Stimulated activated memory B cell treated with anti-CD40 and anti-IgM and Interleukin-4, amounts not matched to agents 10 μg/mL and 1 μg/mL and 100 μg/mL, for 72 hours (primary cell): Measurements from ENCODE around the gene NAGLU.
"Not testable (repeated sequence)": the region's sequence is repeated elsewhere in the genome, so short reads cannot be mapped to it uniquely, and the experiment has no call there.

Source experiments
- ATAC-seq: fragments of 150-1000 bp; cut with Tn5 transposase; 2 replicates; pipeline ENCODE4 v1.10.0; 2021
- H3K27ac Mint-ChIP-seq: one replicate; pipeline ENCODE4 v1.8.0; 2022; ENCODE audit warnings: mild to moderate bottlenecking, mixed read lengths
- H3K27me3 Mint-ChIP-seq: one replicate; pipeline ENCODE4 v1.8.0; 2022; ENCODE audit warnings: mixed read lengths
- H3K36me3 Mint-ChIP-seq: one replicate; pipeline ENCODE4 v1.8.0; 2022; ENCODE audit warnings: mixed read lengths
- H3K4me1 Mint-ChIP-seq: one replicate; pipeline ENCODE4 v1.8.0; 2022; ENCODE audit warnings: mixed read lengths
- H3K4me3 Mint-ChIP-seq: one replicate; pipeline ENCODE4 v1.8.0; 2022; ENCODE audit warnings: mild to moderate bottlenecking, moderate library complexity, mixed read lengths
- H3K9me3 Mint-ChIP-seq: one replicate; pipeline ENCODE4 v1.8.0; 2022; ENCODE audit warnings: mixed read lengths

NAGLU gene

DNA sequence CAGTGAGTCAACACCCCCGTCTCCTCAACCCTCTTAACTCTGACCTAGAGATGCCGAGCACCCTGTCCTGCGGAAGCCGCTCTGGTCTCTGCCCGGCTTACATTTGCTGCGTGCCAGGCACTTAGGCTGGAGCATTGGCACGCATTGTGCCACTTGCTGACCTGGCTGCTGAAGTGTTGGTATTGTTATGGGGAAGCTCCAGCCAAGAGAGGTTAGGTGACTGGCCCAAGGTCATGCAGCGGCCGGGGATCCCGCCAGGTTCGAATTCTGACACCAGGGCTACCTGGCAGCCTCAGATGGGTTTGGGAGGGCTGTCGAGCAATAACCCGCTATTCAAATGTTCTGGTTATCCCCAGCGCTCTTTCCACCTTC, 11.6 kb downstream of the NAGLU start:
- Mint-ChIP-seq H3K9me3 (no peaks in the 10 kb centered on the region), H3K27me3 (no peaks in the 10 kb centered on the region), H3K27ac (no peak overlapping the region), H3K4me3 (peak overlapping the region; percentile 45), H3K36me3 (peaks cover 8% of the 10 kb centered on the region), H3K4me1 (peaks cover 33% of the 10 kb centered on the region)
- ATAC-seq: no peak

GRCh38 chr17:42548070-42548837, 12.2 kb downstream of the NAGLU start:
- no peaks in the 10 kb centered on the region for H3K9me3 Mint-ChIP-seq
- peak; percentile 94 for ATAC-seq
- H3K4me1 Mint-ChIP-seq: peaks cover 38% of the 10 kb centered on the region
- H3K4me3 Mint-ChIP-seq: peak overlapping the region; percentile 45
- H3K27me3 Mint-ChIP-seq: no peaks in the 10 kb centered on the region
- peaks cover 2% of the 10 kb centered on the region for H3K36me3 Mint-ChIP-seq
- no peak overlapping the region for H3K27ac Mint-ChIP-seq

DNA sequence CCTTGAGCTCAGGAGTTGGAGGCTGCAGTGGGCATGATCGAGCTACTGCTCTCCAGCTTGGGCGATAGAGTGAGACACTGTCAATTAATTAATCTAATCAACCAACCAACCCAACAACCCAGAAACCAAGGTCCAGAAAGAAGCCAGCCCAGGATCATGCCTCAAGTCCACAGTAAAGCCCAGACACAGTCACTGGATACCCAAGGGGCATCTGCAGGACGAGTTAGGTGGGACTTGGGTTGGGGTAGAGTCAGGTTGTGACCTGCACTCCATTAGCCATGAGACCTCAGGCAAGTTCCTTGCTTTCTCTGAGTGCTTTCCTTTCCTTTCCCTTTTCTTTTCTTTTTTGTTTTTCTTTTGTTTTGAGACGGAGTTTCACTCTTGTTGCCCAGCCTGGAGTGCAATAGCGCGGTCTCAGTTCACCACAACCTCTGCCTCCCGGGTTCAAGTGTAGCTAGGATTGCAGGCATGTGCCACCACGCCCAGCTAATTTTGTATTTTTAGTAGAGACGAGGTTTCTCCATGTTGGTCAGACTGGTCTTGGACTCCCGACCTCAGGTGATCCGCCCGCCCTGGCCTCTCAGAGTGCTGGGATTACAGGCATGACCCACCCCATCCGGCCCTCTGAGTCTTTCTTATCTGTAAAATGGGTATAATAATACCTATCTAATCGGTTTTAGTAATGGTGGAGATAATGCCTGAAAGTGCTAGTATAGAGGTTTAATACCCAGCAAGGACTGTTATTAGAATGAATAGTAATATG, 13.1 kb downstream of the NAGLU start:
- H3K27me3 Mint-ChIP-seq: no peaks in the 10 kb centered on the region
- no peak overlapping the region for H3K27ac Mint-ChIP-seq
- no peak for ATAC-seq
- H3K4me1 Mint-ChIP-seq: peaks cover 47% of the 10 kb centered on the region
- H3K4me3 Mint-ChIP-seq: peak overlapping the region; percentile 45
- H3K36me3 Mint-ChIP-seq: no peaks in the 10 kb centered on the region
- H3K9me3 Mint-ChIP-seq: no peaks in the 10 kb centered on the region

GRCh38 chr17:42552736-42553135, 16.7 kb downstream of the NAGLU start, which contains the start of gene HSD17B1:
Gene HSD17B1 (plus strand): TSS chr17:42552923. CDS start chr17:42552934, 11 bp downstream.
- not testable (repeated sequence) for H3K36me3 Mint-ChIP-seq, ATAC-seq, H3K9me3 Mint-ChIP-seq, H3K27me3 Mint-ChIP-seq
- Mint-ChIP-seq H3K27ac (peak within 1 kb of the TSS; percentile 98), H3K4me1 (peaks cover 54% of the 10 kb centered on the region), H3K4me3 (peak within 1 kb of the TSS; percentile 99)

GRCh38 chr17:42553161-42553818, 17.2 kb downstream of the NAGLU start:
- peaks cover 53% of the 10 kb centered on the region for H3K4me1 Mint-ChIP-seq
- peak overlapping the region; percentile 98 for H3K27ac Mint-ChIP-seq

GRCh38 chr17:42553866-42554249, 17.8 kb downstream of the NAGLU start:
- Mint-ChIP-seq H3K36me3 (no peaks in the 10 kb centered on the region), H3K27me3 (no peaks in the 10 kb centered on the region), H3K9me3 (no peaks in the 10 kb centered on the region), H3K27ac (peak overlapping the region; percentile 98), H3K4me3 (peak overlapping the region; percentile 99), H3K4me1 (peaks cover 50% of the 10 kb centered on the region)
- no peak for ATAC-seq

More at GRCh38 chr17:42553161-42553818, 17.2 kb downstream of the NAGLU start:
- Mint-ChIP-seq H3K36me3 (no peaks in the 10 kb centered on the region), H3K4me3 (peak overlapping the region; percentile 99), H3K27me3 (no peaks in the 10 kb centered on the region), H3K9me3 (no peaks in the 10 kb centered on the region)
- ATAC-seq: no peak

- H3K27ac Mint-ChIP-seq: peak overlapping the region; percentile 98
- H3K36me3 Mint-ChIP-seq: no peaks in the 10 kb centered on the region
- no peaks in the 10 kb centered on the region for H3K27me3 Mint-ChIP-seq
- ATAC-seq: peak; percentile 96
- H3K9me3 Mint-ChIP-seq: no peaks in the 10 kb centered on the region
- H3K4me3 Mint-ChIP-seq: peak overlapping the region; percentile 99
- H3K4me1 Mint-ChIP-seq: peaks cover 45% of the 10 kb centered on the region
These were observed 18.4 kb downstream of the NAGLU start for GRCh38 chr17:42554250-42555121.

DNA sequence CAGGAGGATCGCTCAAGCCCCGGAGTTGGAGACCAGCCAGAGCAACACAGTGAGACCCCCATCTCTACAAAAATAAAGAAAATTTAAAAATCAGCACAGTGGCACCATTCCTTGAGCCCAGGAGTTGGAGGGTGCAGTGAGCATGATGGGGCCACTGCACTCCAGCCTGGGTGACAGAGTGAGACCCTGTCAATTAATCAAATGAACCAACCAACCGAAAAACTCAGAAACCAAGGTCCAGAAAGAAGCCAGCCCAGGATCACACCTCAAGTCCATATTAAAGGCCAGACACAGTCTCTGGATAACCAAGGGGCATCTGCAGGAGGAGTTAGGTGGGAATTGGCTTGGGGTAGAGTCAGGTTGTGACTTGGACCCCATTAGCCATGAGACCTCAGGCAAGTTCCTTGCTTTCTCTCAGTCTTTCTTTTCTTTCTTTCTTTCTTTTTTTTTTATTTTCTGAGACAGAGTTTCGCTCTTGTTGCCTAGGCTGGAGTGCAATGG, 19.1 kb downstream of the NAGLU start:
- H3K27me3 Mint-ChIP-seq: no peaks in the 10 kb centered on the region
- H3K4me1 Mint-ChIP-seq: peaks cover 49% of the 10 kb centered on the region
- peak overlapping the region; percentile 99 for H3K4me3 Mint-ChIP-seq
- no peaks in the 10 kb centered on the region for H3K36me3 Mint-ChIP-seq
- peak overlapping the region; percentile 98 for H3K27ac Mint-ChIP-seq
- H3K9me3 Mint-ChIP-seq: no peaks in the 10 kb centered on the region
- no peak for ATAC-seq

GRCh38 chr17:42555961-42556617, 20.0 kb downstream of the NAGLU start:
- H3K9me3 Mint-ChIP-seq, H3K27ac Mint-ChIP-seq, H3K4me3 Mint-ChIP-seq, ATAC-seq, H3K27me3 Mint-ChIP-seq, H3K36me3 Mint-ChIP-seq: not testable (repeated sequence)
- H3K4me1 Mint-ChIP-seq: peaks cover 51% of the 10 kb centered on the region

DNA sequence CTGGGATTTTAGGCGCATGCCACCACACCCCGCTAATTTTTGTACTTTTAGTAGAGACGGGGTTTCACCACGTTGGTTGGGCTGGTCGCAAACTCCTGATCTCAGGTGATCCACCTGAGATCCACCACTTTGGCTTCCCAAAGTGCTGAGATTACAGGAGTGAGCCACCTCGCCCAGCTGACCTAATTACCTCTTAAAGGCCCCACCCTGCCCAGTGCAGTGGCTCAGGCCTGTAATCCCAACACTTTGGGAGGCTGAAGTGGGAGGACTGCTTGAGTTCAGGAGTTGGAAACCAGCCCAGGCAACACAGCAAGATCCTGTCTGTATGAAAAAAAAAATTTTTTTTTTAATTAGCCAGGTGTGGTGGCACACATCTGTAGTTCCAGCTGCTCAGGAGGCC, 23.0 kb downstream of the NAGLU start:
- Mint-ChIP-seq H3K4me1 (peaks cover 54% of the 10 kb centered on the region), H3K27me3 (no peaks in the 10 kb centered on the region), H3K4me3 (no peak overlapping the region), H3K27ac (peak overlapping the region; percentile 90), H3K9me3 (no peaks in the 10 kb centered on the region), H3K36me3 (peaks cover 10% of the 10 kb centered on the region)
- ATAC-seq: no peak

GRCh38 chr17:42560246-42560645, 24.2 kb downstream of the NAGLU start:
- ATAC-seq: no peak
- Mint-ChIP-seq H3K4me1 (peaks cover 50% of the 10 kb centered on the region), H3K4me3 (no peak overlapping the region), H3K9me3 (no peaks in the 10 kb centered on the region), H3K36me3 (peaks cover 14% of the 10 kb centered on the region), H3K27ac (peak overlapping the region; percentile 90), H3K27me3 (no peaks in the 10 kb centered on the region)

GRCh38 chr17:42561897-42562387, 25.9 kb downstream of the NAGLU start, which contains the start of gene COASY:
Gene COASY (plus strand): TSS chr17:42562148. CDS start chr17:42562623, 475 bp downstream.
- Mint-ChIP-seq H3K9me3 (no peaks in the 10 kb centered on the region), H3K4me3 (peak within 1 kb of the TSS; percentile 86), H3K36me3 (peaks cover 20% of the 10 kb centered on the region), H3K27ac (peak within 1 kb of the TSS; percentile 90), H3K4me1 (peaks cover 52% of the 10 kb centered on the region), H3K27me3 (no peaks in the 10 kb centered on the region)
- ATAC-seq: peak; percentile 82

DNA sequence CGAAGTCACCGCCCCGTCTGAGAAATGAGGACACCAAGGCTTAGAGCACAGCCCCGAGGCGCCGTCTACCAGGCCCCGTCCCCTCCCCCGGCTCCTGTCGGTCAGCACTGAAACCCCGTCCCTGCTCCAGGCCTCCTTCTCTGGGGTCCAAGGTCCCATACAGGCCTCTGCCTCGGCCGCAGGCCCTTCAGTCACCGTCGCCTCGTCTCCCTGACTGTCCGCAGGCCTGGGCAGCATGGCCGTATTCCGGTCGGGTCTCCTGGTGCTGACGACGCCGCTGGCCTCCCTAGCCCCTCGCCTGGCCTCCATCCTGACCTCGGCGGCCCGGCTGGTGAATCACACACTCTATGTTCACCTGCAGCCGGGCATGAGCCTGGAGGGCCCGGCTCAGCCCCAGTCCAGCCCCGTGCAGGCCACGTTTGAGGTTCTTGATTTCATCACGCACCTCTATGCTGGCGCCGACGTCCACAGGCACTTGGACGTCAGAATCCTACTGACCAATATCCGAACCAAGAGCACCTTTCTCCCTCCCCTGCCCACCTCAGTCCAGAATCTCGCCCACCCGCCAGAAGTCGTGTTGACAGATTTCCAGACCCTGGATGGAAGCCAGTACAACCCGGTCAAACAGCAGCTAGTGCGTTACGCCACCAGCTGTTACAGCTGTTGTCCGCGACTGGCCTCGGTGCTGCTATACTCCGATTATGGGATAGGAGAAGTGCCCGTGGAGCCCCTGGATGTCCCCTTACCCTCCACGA, 26.5 kb downstream of the NAGLU start:
- no peaks in the 10 kb centered on the region for H3K27me3 Mint-ChIP-seq
- H3K27ac Mint-ChIP-seq: peak overlapping the region; percentile 90
- ATAC-seq: peak; percentile 1
- no peaks in the 10 kb centered on the region for H3K9me3 Mint-ChIP-seq
- H3K4me3 Mint-ChIP-seq: peak overlapping the region; percentile 86
- peaks cover 22% of the 10 kb centered on the region for H3K36me3 Mint-ChIP-seq
- peaks cover 54% of the 10 kb centered on the region for H3K4me1 Mint-ChIP-seq
